ENCODE data around the gene COL4A3.

DNA sequence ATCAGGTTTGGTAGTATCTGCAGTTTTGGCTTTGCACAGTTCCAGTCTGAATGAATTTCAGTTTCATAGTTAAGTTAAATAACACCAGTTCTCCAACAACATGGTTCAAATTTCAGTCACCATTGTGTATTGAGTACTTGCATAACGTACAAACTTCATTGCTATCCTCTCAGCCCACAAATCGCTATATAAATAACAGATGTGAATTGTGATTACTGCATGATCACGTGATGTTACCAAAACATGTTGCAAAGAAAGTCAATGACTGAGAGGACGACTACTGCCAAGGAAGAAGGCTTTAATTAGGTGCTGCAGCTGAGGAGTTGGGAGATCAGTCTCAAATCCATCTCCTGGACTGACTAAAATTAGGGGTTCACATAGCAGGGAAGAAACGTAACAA, 48.7 kb upstream of the COL4A3 start:
- no peak for TF ChIP-seq ZFP30 (CRISPR knock-in tag; IDR thresholded peaks at IDR 0.05)
- TF ChIP-seq ZFP3 (CRISPR knock-in tag; IDR thresholded peaks at IDR 0.05): no peak
- no peak for TF ChIP-seq BACH2 (CRISPR knock-in tag; IDR thresholded peaks at IDR 0.05; ENCODE audit: borderline replicate concordance)
- TF ChIP-seq TOX (CRISPR knock-in tag; IDR thresholded peaks at IDR 0.05; ENCODE audit: borderline replicate concordance): no peak
- TF ChIP-seq, protein P1, sequence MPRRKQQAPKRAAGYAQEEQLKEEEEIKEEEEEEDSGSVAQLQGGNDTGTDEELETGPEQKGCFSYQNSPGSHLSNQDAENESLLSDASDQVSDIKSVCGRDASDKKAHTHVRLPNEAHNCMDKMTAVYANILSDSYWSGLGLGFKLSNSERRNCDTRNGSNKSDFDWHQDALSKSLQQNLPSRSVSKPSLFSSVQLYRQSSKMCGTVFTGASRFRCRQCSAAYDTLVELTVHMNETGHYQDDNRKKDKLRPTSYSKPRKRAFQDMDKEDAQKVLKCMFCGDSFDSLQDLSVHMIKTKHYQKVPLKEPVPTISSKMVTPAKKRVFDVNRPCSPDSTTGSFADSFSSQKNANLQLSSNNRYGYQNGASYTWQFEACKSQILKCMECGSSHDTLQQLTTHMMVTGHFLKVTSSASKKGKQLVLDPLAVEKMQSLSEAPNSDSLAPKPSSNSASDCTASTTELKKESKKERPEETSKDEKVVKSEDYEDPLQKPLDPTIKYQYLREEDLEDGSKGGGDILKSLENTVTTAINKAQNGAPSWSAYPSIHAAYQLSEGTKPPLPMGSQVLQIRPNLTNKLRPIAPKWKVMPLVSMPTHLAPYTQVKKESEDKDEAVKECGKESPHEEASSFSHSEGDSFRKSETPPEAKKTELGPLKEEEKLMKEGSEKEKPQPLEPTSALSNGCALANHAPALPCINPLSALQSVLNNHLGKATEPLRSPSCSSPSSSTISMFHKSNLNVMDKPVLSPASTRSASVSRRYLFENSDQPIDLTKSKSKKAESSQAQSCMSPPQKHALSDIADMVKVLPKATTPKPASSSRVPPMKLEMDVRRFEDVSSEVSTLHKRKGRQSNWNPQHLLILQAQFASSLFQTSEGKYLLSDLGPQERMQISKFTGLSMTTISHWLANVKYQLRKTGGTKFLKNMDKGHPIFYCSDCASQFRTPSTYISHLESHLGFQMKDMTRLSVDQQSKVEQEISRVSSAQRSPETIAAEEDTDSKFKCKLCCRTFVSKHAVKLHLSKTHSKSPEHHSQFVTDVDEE (CRISPR knock-in tag; IDR thresholded peaks at IDR 0.05): no peak
- no peak for TF ChIP-seq PPARA (CRISPR knock-in tag; IDR thresholded peaks at IDR 0.05; ENCODE audit: borderline replicate concordance)
- no peak for TF ChIP-seq SNAI2 (CRISPR knock-in tag; IDR thresholded peaks at IDR 0.05)
- TF ChIP-seq, protein P2, sequence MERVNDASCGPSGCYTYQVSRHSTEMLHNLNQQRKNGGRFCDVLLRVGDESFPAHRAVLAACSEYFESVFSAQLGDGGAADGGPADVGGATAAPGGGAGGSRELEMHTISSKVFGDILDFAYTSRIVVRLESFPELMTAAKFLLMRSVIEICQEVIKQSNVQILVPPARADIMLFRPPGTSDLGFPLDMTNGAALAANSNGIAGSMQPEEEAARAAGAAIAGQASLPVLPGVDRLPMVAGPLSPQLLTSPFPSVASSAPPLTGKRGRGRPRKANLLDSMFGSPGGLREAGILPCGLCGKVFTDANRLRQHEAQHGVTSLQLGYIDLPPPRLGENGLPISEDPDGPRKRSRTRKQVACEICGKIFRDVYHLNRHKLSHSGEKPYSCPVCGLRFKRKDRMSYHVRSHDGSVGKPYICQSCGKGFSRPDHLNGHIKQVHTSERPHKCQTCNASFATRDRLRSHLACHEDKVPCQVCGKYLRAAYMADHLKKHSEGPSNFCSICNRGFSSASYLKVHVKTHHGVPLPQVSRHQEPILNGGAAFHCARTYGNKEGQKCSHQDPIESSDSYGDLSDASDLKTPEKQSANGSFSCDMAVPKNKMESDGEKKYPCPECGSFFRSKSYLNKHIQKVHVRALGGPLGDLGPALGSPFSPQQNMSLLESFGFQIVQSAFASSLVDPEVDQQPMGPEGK (CRISPR knock-in tag; IDR thresholded peaks at IDR 0.05; ENCODE audit: borderline replicate concordance): no peak
- TF ChIP-seq, protein P3, sequence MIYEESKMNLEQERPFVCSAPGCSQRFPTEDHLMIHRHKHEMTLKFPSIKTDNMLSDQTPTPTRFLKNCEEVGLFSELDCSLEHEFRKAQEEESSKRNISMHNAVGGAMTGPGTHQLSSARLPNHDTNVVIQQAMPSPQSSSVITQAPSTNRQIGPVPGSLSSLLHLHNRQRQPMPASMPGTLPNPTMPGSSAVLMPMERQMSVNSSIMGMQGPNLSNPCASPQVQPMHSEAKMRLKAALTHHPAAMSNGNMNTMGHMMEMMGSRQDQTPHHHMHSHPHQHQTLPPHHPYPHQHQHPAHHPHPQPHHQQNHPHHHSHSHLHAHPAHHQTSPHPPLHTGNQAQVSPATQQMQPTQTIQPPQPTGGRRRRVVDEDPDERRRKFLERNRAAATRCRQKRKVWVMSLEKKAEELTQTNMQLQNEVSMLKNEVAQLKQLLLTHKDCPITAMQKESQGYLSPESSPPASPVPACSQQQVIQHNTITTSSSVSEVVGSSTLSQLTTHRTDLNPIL (CRISPR knock-in tag; IDR thresholded peaks at IDR 0.05; ENCODE audit: low read depth): no peak
- TF ChIP-seq CSDC2 (CRISPR knock-in tag; IDR thresholded peaks at IDR 0.05): no peak

Measured in SK-N-SH treated with all-trans-retinoic acid at 6 μM for 48 hours (cell line).